GM12892 (cell line): ENCODE measurements around the gene SLC45A1.

ENCODE experiments used
- DNase-seq: peaks from one replicate; pipeline ENCODE4 v3.0.0; 2011; ENCODE audit not compliant: insufficient read length
- FAIRE-seq: peaks from 2 replicates; lab custom pipeline; 2011; peaks lifted over from hg19 to GRCh38; lab: Jason Lieb, UNC
- POLR2A ChIP-seq: IDR thresholded peaks from 2 replicates; pipeline ENCODE4 v1.6.1; 2011; ENCODE audit warnings: low read depth, low read length, control low read depth
- POLR2AphosphoS5 ChIP-seq: IDR thresholded peaks from 2 replicates; pipeline ENCODE4 v1.6.1; 2011; ENCODE audit warnings: low read depth, low read length, control low read depth
- TAF1 ChIP-seq: IDR thresholded peaks from 2 replicates; pipeline ENCODE4 v1.6.1; 2011; ENCODE audit warnings: low read depth, mild to moderate bottlenecking, control low read depth, low read length, borderline replicate concordance

The SLC45A1 gene

DNA sequence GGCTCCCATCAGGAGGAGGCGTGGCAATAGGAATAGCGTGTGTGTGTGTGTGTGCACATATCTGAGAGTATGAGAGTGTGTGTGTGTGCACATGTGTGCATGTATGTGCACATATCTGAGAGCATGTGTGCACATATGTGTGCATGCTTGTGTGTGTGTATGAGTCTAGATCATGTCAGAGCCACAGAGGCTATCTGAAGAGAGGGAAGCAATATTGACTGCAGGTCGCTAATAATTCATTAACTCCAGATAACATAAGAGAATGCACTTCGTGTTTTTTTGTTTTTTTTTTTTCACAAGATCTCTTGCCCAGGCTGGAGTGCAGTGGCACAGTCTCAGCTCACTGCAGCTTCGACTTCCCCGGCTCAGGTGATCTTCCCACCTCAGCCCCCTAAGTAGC lies 4.7 kb upstream of the SLC45A1 start:
- TF ChIP-seq TAF1 (no peak), POLR2AphosphoS5 (no peak), POLR2A (no peak)
- no peak for DNase-seq
- FAIRE-seq: no peak

- TF ChIP-seq POLR2AphosphoS5 (no peak), POLR2A (no peak), TAF1 (no peak)
- DNase-seq (peak; percentile 48), FAIRE-seq (peak; percentile 96)
These were observed 3.3 kb upstream of the SLC45A1 start for GRCh38 chr1:8314346-8315280.

DNA sequence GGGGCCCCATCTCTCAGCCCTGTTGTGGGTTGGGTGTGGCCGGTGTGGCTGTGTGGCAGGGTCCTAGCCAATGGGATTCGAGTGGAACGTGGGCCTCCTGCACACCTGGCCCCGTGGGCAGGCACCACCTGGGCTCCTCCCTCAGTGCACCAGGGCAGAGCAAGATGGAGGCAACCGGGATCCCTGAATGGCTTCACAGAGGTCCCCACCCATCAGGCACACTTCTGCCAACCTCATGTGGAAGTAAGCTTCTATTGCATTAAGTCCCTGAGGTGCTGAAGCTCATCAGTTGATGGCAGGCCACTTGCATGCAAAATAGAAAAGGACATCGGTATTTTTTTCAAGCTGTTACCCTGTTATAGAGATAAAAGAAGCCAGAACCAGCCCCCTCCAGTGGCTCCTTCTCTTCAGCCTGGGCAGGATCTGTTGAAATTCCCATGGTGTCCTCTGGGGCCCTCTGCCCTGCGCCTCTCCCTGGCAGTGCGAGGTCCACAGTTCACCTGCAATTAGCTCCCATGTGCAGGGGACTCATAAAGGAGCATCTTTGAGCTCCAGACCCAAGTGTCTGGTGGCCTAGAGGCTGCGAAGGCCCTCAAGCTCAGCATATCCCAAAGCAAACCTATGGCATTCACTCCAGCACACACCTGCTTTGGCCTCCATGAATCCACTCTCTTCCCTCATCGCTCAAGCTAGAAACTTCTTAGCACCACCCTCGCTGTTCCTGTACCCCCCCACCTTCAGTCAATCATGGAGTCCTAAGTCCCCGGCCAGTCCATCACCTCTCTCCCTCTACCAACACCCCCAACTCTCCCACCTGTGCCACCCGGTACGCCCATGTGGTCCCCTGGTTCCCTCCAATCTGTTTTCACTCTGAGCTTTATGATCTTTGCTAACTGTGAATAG lies 2.1 kb upstream of the SLC45A1 start:
- FAIRE-seq: no peak

DNA sequence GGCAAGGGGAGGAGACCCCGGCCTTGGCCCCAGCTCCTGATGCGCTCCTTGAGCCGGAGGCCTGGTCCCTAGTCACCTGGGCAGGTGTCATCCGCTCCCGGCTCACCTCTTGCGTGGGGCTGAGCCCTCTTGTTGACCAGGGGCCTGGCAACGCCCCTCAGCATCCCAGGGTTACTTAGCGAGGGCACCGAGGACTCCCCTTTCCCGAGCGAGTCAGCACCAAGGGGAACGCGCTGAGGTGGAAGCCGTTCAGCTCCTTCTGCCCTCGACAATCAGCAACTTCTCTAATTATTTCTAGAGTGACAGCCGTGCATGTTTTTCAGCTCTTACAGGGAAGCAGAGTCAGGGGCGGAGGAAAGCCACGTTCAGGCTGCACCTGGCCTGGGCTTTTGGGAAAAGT lies 522 bp downstream of the SLC45A1 start:
- TF ChIP-seq POLR2AphosphoS5 (no peak), TAF1 (no peak), POLR2A (no peak)
- DNase-seq: no peak
- FAIRE-seq: peak; percentile 5

More for the DNA sequence above, 2.1 kb upstream of the SLC45A1 start:
- DNase-seq: no peak
- TF ChIP-seq POLR2AphosphoS5 (no peak), TAF1 (no peak), POLR2A (no peak)

DNA sequence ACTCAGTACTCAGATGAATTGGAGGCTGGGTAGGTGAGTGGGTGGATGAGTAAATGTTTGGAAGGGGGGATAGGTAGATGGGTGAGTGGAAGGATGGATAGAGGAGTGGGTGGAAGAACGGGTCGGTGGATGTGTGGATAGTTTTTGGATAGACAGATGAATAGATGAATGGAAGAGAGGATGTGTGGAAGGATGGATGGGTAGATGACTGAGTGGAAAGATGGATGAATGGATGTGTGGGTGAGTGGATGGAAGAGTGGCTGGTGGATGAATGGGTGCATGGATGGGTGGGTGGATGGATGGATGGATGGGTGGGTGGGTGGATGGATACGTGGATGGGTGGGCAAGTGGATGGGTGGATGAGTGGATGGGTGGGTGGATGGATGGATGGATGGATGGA lies 3.7 kb downstream of the SLC45A1 start:
- no peak for FAIRE-seq
- no peak for DNase-seq
- TF ChIP-seq POLR2A: no peak
- no peak for TF ChIP-seq POLR2AphosphoS5
- no peak for TF ChIP-seq TAF1

DNA sequence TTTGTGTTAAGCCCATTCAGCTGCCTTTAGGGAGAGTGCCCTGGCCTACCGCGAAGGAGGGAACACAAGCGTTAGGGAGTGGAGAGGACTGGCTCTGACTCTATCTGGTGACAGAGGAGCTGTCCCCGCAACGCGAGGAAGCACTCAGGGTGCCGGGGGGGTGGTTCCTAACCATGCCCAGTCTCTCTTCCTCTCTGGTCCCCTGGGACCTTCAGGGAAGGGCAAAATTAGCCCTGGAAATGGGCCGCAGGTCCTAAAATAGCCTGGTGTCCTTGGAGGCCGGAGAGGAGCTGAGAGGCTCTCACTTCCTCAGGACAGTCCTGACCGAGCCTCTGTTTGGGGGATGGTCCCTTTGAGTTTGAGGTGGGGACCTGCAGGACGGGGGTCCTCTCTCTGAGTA lies 5.8 kb downstream of the SLC45A1 start:
- DNase-seq: no peak
- FAIRE-seq: no peak
- TF ChIP-seq POLR2A: no peak
- no peak for TF ChIP-seq TAF1
- TF ChIP-seq POLR2AphosphoS5: no peak

GRCh38 chr1:8324176-8324810 lies 6.4 kb downstream of the SLC45A1 start:
- FAIRE-seq: no peak
- TF ChIP-seq POLR2A (no peak), TAF1 (no peak), POLR2AphosphoS5 (no peak)
- DNase-seq: no peak

GRCh38 chr1:8325771-8326170 lies 7.9 kb downstream of the SLC45A1 start:
- DNase-seq (no peak), FAIRE-seq (no peak)
- TF ChIP-seq POLR2AphosphoS5 (no peak), POLR2A (no peak), TAF1 (no peak)

- no peak for FAIRE-seq
- TF ChIP-seq TAF1 (no peak), POLR2AphosphoS5 (no peak), POLR2A (no peak)
- DNase-seq: no peak
These were observed 8.4 kb downstream of the SLC45A1 start for GRCh38 chr1:8326265-8326664.

DNA sequence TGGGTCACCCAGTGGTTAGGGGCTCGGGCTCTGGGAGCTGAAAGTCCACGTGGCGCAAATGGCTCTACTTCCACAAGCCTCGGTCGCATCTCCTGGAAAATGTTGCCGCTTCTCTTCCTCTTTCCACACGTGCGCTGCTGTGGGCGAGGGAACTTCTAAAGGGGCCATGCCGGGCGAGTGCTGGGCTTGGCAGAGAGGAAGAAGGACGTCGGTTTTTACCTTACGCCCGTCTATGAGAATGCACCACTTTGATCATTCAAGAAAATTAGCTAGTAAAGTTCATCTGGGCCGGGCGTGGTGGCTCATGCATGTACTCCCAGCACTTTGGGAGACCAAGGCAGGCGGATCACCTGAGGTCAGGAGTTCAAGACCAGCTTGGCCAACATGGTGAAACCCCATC lies 10.4 kb downstream of the SLC45A1 start:
- TF ChIP-seq POLR2A (no peak), TAF1 (no peak), POLR2AphosphoS5 (no peak)
- DNase-seq (no peak), FAIRE-seq (no peak)

GRCh38 chr1:8329439-8329838 lies 11.5 kb downstream of the SLC45A1 start:
- no peak for FAIRE-seq
- no peak for DNase-seq
- TF ChIP-seq POLR2A (no peak), POLR2AphosphoS5 (no peak), TAF1 (no peak)
